HEK293 (cell line): ENCODE measurements around the gene DMD.

Source experiments
- CTCF ChIP-seq: fragments of 450-650 bp; formaldehyde crosslinking; IDR thresholded peaks from 2 replicates; pipeline ENCODE4 v1.5.1; 2016; ENCODE audit warnings: missing biosample characterization, missing genetic modification characterization
- GLI4 ChIP-seq: fragments of 450-650 bp; formaldehyde crosslinking; IDR thresholded peaks from 2 replicates; pipeline ENCODE4 v1.5.1; 2016; ENCODE audit warnings: missing biosample characterization, missing genetic modification characterization
- HOXC10 ChIP-seq: sonication (generic); formaldehyde crosslinking; IDR thresholded peaks from 2 replicates; pipeline ENCODE4 v1.8.1; 2023; ENCODE audit warnings: mild to moderate bottlenecking, missing genetic modification reagents
- ZNF274 ChIP-seq, 2 experiments: fragments of 200-500 bp in 1 of 2; fragments of 450-650 bp in 1 of 2; sonication (Bioruptor generic) in 1 of 2; formaldehyde crosslinking in 1 of 2; IDR thresholded peaks; 2 replicates each; pipeline versions ENCODE4 v1.5.1 to v1.6.1; 2014 to 2016; ENCODE audit warnings: borderline replicate concordance in 1 of 2, inconsistent platforms in 1 of 2, low read length in 1 of 2, missing biosample characterization in 1 of 2, missing genetic modification characterization in 1 of 2
- ZNF747 ChIP-seq: fragments of 450-650 bp; formaldehyde crosslinking; IDR thresholded peaks from 2 replicates; pipeline ENCODE4 v1.5.1; 2016; ENCODE audit warnings: missing biosample characterization, missing genetic modification characterization

GRCh38 chrX:31337332-31337731, 1874.0 kb downstream of the DMD start:
- TF ChIP-seq GLI4 (tag by site-specific recombination) (no peak), HOXC10 (CRISPR knock-in tag) (no peak), ZNF274 (IDR thresholded peaks at IDR 0.05; ENCODE audit: low read length) (no peak), ZNF274 (tag by site-specific recombination; IDR thresholded peaks at IDR 0.05; ENCODE audit: borderline replicate concordance) (no peak), ZNF747 (no peak), CTCF (tag by site-specific recombination) (no peak)
